ENCODE measurements around the gene CTDSP1. TPM values are rescaled to one million over a fixed set of nuclear protein-coding genes. Genes with fewer than 3 reads are reported as not detected.

The CTDSP1 gene
- total RNA-seq (100 to 1,000 TPM; 122 to 147 TPM), polyA plus RNA-seq (ENCODE audit: insufficient read length in 6 of 6) (100 to 1,000 TPM; 124 to 160 (median 148) TPM)
- long read RNA-seq, donor 1, transcript CTDSP1-201 (7 exons, 2,638 nt), result major isoform, 18 of 271 reads
- long read RNA-seq, donor 1, partial matches to known transcripts, result 211 of 271 reads
- long read RNA-seq, donor 1, other reads (novel, unspliced or antisense), result 37 of 271 reads
- long read RNA-seq, donor 2, transcript CTDSP1-201 (7 exons, 2,638 nt), result major isoform, 21 of 82 reads
- long read RNA-seq, donor 2, partial matches to known transcripts, result 26 of 82 reads
- long read RNA-seq, donor 2, other reads (novel, unspliced or antisense), result 32 of 82 reads
- long read RNA-seq, donor 3, transcript CTDSP1-201 (7 exons, 2,638 nt), result major isoform, 12 of 52 reads
- long read RNA-seq, donor 3, partial matches to known transcripts, result 10 of 52 reads
- long read RNA-seq, donor 3, other reads (novel, unspliced or antisense), result 30 of 52 reads
- long read RNA-seq, donor 4, partial matches to known transcripts, result 1 of 17 reads
- long read RNA-seq, donor 4, other reads (novel, unspliced or antisense), result 15 of 17 reads
- long read RNA-seq, donor 5, transcript CTDSP1-201 (7 exons, 2,638 nt), result major isoform, 18 of 65 reads
- long read RNA-seq, donor 5, partial matches to known transcripts, result 11 of 65 reads
- long read RNA-seq, donor 5, other reads (novel, unspliced or antisense), result 33 of 65 reads
- long read RNA-seq, donor 6, transcript CTDSP1-201 (7 exons, 2,638 nt), result major isoform, 8 of 45 reads
- long read RNA-seq, donor 6, partial matches to known transcripts, result 6 of 45 reads
- long read RNA-seq, donor 6, other reads (novel, unspliced or antisense), result 29 of 45 reads
- long read RNA-seq, donor 7, partial matches to known transcripts, result 0 of 14 reads
- long read RNA-seq, donor 7, other reads (novel, unspliced or antisense), result 10 of 14 reads
- long read RNA-seq, donor 8, transcript CTDSP1-201 (7 exons, 2,638 nt), result major isoform, 18 of 116 reads
- long read RNA-seq, donor 8, partial matches to known transcripts, result 69 of 116 reads
- long read RNA-seq, donor 8, other reads (novel, unspliced or antisense), result 25 of 116 reads
- long read RNA-seq, donor 9, result 0 reads
- long read RNA-seq, donor 10, partial matches to known transcripts, result 1 of 17 reads
- long read RNA-seq, donor 10, other reads (novel, unspliced or antisense), result 15 of 17 reads
- long read RNA-seq, donor 11, transcript CTDSP1-201 (7 exons, 2,638 nt), result major isoform, 9 of 19 reads
- long read RNA-seq, donor 11, partial matches to known transcripts, result 0 of 19 reads
- long read RNA-seq, donor 11, other reads (novel, unspliced or antisense), result 10 of 19 reads
- long read RNA-seq, donor 12, transcript CTDSP1-201 (7 exons, 2,638 nt), result major isoform, 13 of 31 reads
- long read RNA-seq, donor 12, partial matches to known transcripts, result 0 of 31 reads
- long read RNA-seq, donor 12, other reads (novel, unspliced or antisense), result 15 of 31 reads

- TF ChIP-seq CTCF (IDR thresholded peaks at IDR 0.05), result no peak
- Histone ChIP-seq H3K4me1 (peaks cover 28 to 77% of the 10 kb centered on the region in 2 donors), H3K9me3 (no peaks in the 10 kb centered on the region), H3K36me3 (peaks cover 0 to 39% of the 10 kb centered on the region in 2 donors), H3K27me3 (no peaks in the 10 kb centered on the region), H3K4me3 (peak within 1 kb of the TSS; percentile 98), H3K27ac (peak within 1 kb of the TSS; percentile 99)
- DNase-seq (peak; percentile 96 to 99 (median 98)), ATAC-seq (peak; percentile 45)
- intact Hi-C loops (cut with DNase I), result loop anchor here (5.0 to 10.0 kb wide), 2 partner anchors 102 to 125 kb away; partner anchors contain the start of genes AAMP (in 1 of the 2) and PNKD (in 1 of the 2)
Measured at GRCh38 chr2:218399391-218400166, at the start of gene CTDSP1. CTDSP1 (plus strand) TSS chr2:218399868; CDS start chr2:218400091, 223 bp downstream.

GRCh38 chr2:218354045-218354444, 45.6 kb upstream of the CTDSP1 start:
- TF ChIP-seq CTCF (IDR thresholded peaks at IDR 0.05), result no peak
- no peak for ATAC-seq
- no peak overlapping the region for H3K4me3 ChIP-seq
- no peak overlapping the region for H3K27ac ChIP-seq
- peaks cover 0 to 20% of the 10 kb centered on the region in 2 donors for H3K9me3 ChIP-seq
- H3K4me1 ChIP-seq, result peaks cover 5 to 14% of the 10 kb centered on the region in 2 donors
- H3K27me3 ChIP-seq, result no peaks in the 10 kb centered on the region
- intact Hi-C loops (cut with DNase I), result no loop called here
- H3K36me3 ChIP-seq, result no peaks in the 10 kb centered on the region
- DNase-seq, result no peak

GRCh38 chr2:218354850-218355443, 44.7 kb upstream of the CTDSP1 start:
- peaks cover 5 to 20% of the 10 kb centered on the region in 2 donors for H3K4me1 ChIP-seq
- intact Hi-C loops (cut with DNase I), result no loop called here
- ATAC-seq (no peak), DNase-seq (peak in 1 of 4 donors; percentile 83)
- H3K27ac ChIP-seq, result no peak overlapping the region
- peaks cover 0 to 20% of the 10 kb centered on the region in 2 donors for H3K9me3 ChIP-seq
- H3K4me3 ChIP-seq, result no peak overlapping the region
- H3K27me3 ChIP-seq, result no peaks in the 10 kb centered on the region
- no peaks in the 10 kb centered on the region for H3K36me3 ChIP-seq
- TF ChIP-seq CTCF (IDR thresholded peaks at IDR 0.05), result no peak

Measured in left lung (tissue), 14 donors.